HUES48 (cell line): ENCODE data around the gene ZFP28.

ENCODE experiments used
- H3K27ac ChIP-seq: one replicate; pipeline ENCODE4 v1.7.0; 2013; ENCODE audit warnings: low read depth, low read length, inconsistent platforms
- H3K27me3 ChIP-seq: 2 replicates; pipeline ENCODE4 v1.6.1; 2013; ENCODE audit warnings: mild to moderate bottlenecking, low read length; ENCODE audit not compliant: control insufficient read depth, insufficient read depth
- H3K36me3 ChIP-seq: 2 replicates; pipeline ENCODE4 v1.6.1; 2013; ENCODE audit warnings: low read length; ENCODE audit not compliant: control insufficient read depth, insufficient read depth
- H3K4me1 ChIP-seq: 2 replicates; pipeline ENCODE4 v1.6.1; 2013; ENCODE audit warnings: mild to moderate bottlenecking, low read length; ENCODE audit not compliant: control insufficient read depth, insufficient read depth
- H3K4me3 ChIP-seq: 2 replicates; pipeline ENCODE4 v1.5.1; 2013; ENCODE audit warnings: mild to moderate bottlenecking, low read depth, low read length
- H3K9ac ChIP-seq: 2 replicates; pipeline ENCODE4 v1.6.1; 2013; ENCODE audit warnings: mild to moderate bottlenecking, low read depth, low read length, moderate library complexity
- H3K9me3 ChIP-seq: 2 replicates; pipeline ENCODE4 v1.6.1; 2013; ENCODE audit warnings: low read length; ENCODE audit not compliant: control insufficient read depth, insufficient read depth

Gene ZFP28

GRCh38 chr19:56596676-56597075 is 57.9 kb downstream of the ZFP28 start:
- H3K9me3 ChIP-seq = peaks cover 29% of the 10 kb centered on the region
- H3K9ac ChIP-seq = no peak overlapping the region
- peaks cover 12% of the 10 kb centered on the region; the same call in 1 of the 2 replicates for H3K36me3 ChIP-seq
- H3K27ac ChIP-seq = no peak overlapping the region
- H3K4me1 ChIP-seq = no peaks in the 10 kb centered on the region
- H3K4me3 ChIP-seq = no peak overlapping the region
- H3K27me3 ChIP-seq = no peaks in the 10 kb centered on the region

GRCh38 chr19:56597696-56598095 is 58.9 kb downstream of the ZFP28 start:
- Histone ChIP-seq H3K27ac (no peak overlapping the region), H3K9ac (no peak overlapping the region), H3K36me3 (peaks cover 12% of the 10 kb centered on the region; the same call in 1 of the 2 replicates), H3K27me3 (no peaks in the 10 kb centered on the region), H3K4me3 (no peak overlapping the region), H3K4me1 (no peaks in the 10 kb centered on the region), H3K9me3 (peaks cover 36% of the 10 kb centered on the region)

DNA sequence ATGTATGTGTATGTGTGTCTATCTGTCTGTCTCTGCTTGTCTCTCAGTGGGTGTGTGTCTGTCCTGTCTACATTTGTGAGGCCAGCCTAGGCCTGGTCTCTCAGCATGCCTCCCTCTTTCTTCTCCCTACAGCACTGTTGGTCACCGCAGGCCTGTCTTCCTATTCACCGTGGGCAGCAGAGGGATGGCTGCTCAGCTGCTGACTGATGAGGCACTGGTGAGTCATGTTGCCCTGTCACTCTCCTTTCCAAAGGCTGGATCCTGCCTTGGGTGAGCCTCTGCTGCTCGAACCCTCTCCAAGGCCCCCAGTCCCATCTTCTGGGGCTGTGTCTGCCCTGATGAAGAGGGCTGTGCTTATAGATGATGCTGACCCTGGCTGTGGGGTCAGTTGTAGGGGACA is 62.6 kb downstream of the ZFP28 start:
- Histone ChIP-seq H3K4me1 (no peaks in the 10 kb centered on the region), H3K36me3 (peaks cover 12% of the 10 kb centered on the region; the same call in 1 of the 2 replicates), H3K27ac (no peak overlapping the region), H3K4me3 (no peak overlapping the region), H3K27me3 (no peaks in the 10 kb centered on the region), H3K9ac (no peak overlapping the region), H3K9me3 (peaks cover 65% of the 10 kb centered on the region)

GRCh38 chr19:56603829-56604228 is 65.1 kb downstream of the ZFP28 start:
- H3K27ac ChIP-seq = no peak overlapping the region
- peaks cover 74% of the 10 kb centered on the region for H3K9me3 ChIP-seq
- no peak overlapping the region for H3K4me3 ChIP-seq
- no peaks in the 10 kb centered on the region for H3K4me1 ChIP-seq
- H3K9ac ChIP-seq = no peak overlapping the region
- H3K27me3 ChIP-seq = no peaks in the 10 kb centered on the region
- H3K36me3 ChIP-seq = peaks cover 8% of the 10 kb centered on the region; the same call in 1 of the 2 replicates
